Karpas-422 (cell line): ENCODE results near the gene IRX4. TPM values are rescaled to one million over a fixed set of nuclear protein-coding genes. Genes with fewer than 3 reads are reported as not detected.

ENCODE experiments used
- DNase-seq: peaks from one replicate; pipeline ENCODE4 v3.0.0-alpha.2; 2015
- H2AFZ ChIP-seq: fragments of 200-600 bp; sonication (generic); 2 replicates; pipeline ENCODE4 v1.6.1; 2014; ENCODE audit warnings: antibody characterized with exemption, low read length, mixed read lengths
- H3K27ac ChIP-seq: fragments of 200-600 bp; sonication (generic); 2 replicates; pipeline ENCODE4 v1.5.1; 2014; ENCODE audit warnings: mild to moderate bottlenecking, low read length, moderate library complexity
- H3K27me3 ChIP-seq: fragments of 200-600 bp; sonication (generic); 2 replicates; pipeline ENCODE4 v1.6.1; 2014; ENCODE audit warnings: low read length, mixed read lengths
- H3K36me3 ChIP-seq: fragments of 200-600 bp; sonication (generic); 2 replicates; pipeline ENCODE4 v1.6.1; 2014; ENCODE audit warnings: low read length, mixed read lengths; ENCODE audit not compliant: insufficient read depth
- H3K4me1 ChIP-seq: fragments of 200-600 bp; sonication (generic); 2 replicates; pipeline ENCODE4 v1.6.1; 2014; ENCODE audit warnings: mild to moderate bottlenecking, low read length, mixed read lengths
- H3K4me2 ChIP-seq: fragments of 200-600 bp; sonication (generic); 2 replicates; pipeline ENCODE4 v1.6.1; 2014; ENCODE audit warnings: low read length, low read depth, mild to moderate bottlenecking; ENCODE audit not compliant: poor library complexity, severe bottlenecking
- H3K4me3 ChIP-seq: fragments of 200-600 bp; sonication (generic); 2 replicates; pipeline ENCODE4 v1.5.1; 2014; ENCODE audit warnings: mild to moderate bottlenecking, antibody characterized with exemption, low read length, mixed read lengths
- H3K79me2 ChIP-seq: fragments of 200-600 bp; sonication (generic); 2 replicates; pipeline ENCODE4 v1.6.1; 2014; ENCODE audit warnings: mild to moderate bottlenecking, low read length, mixed read lengths
- H3K9ac ChIP-seq: fragments of 200-600 bp; sonication (generic); 2 replicates; pipeline ENCODE4 v1.6.0; 2014; ENCODE audit warnings: low read length
- H3K9me2 ChIP-seq: fragments of 200-600 bp; sonication (generic), shearing (Covaris generic); replicated peaks from 2 replicates; pipeline ENCODE4 v1.6.0; 2014; ENCODE audit warnings: mild to moderate bottlenecking, low read length, moderate library complexity; ENCODE audit not compliant: insufficient read depth
- H3K9me3 ChIP-seq: fragments of 300-700, 200-600 bp; sonication (generic); 2 replicates; pipeline ENCODE4 v1.6.1; 2014; ENCODE audit warnings: low read length, mixed read lengths
- H4K20me1 ChIP-seq: fragments of 200-600 bp; sonication (generic); 2 replicates; pipeline ENCODE4 v1.6.1; 2014; ENCODE audit warnings: mild to moderate bottlenecking, antibody characterized with exemption, low read length, low read depth; ENCODE audit not compliant: insufficient read depth
- total RNA-seq: library from RNA; depleted of rRNA; stranded (reverse); fragments of >200 nt; shearing (Covaris generic); gene quantifications from 2 replicates; pipeline ENCODE4 v1.2.3, GENCODE V29; 2014; ENCODE audit warnings: low replicate concordance

Gene IRX4
- total RNA-seq, 1 experiment from 2014 or later, result not detected

DNA sequence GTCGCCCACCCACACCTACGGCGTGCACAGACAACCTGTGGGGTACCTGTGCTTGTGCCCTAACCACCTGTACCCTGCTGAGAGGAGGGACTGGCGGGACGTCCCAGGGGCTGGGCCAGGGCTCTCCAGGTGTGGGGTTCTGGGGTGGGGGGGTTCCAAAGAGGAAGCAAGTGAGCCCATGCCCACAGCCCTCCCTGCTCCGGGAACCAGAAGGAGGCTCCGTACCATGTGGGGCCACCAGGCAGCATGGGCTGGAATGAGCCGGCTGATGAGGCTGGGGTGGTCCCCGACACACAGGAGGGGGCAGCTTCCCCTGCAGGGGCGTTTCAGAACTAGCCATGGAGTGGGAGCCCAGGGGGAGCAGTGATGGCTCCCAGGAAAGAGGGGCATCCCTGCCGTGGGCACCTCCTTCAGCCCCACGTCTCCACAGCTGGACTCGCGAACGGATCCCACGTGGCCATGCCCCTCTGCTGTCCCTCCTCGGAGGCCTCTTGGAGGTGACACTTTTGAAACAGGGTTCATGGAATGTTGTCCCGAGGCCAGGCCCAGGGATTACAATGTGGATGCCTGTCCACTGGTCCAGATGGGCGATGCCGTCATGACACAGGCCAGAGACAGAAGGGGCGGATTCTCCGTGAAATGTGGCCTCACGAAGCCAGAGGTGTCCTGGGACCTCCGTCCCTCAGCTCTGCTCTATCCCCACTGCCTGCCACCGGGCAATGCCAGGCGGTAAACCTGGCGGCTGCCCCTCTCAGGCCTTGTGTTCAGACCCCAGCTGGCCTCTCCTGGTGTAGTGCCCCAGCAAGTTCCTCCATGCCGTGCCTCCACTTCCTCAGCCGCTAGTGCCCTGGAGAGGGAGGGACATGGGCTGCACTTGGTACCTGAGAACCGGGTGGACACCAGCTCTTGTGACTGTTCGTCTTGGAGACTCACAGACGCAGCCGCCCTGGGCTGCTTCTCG lies 33.6 kb upstream of the IRX4 start:
- no peaks in the 10 kb centered on the region for H4K20me1 ChIP-seq
- no peak for DNase-seq
- no peak overlapping the region for H3K27ac ChIP-seq
- H3K79me2 ChIP-seq, result no peaks in the 10 kb centered on the region
- H3K27me3 ChIP-seq, result no peaks in the 10 kb centered on the region
- no peaks in the 10 kb centered on the region for H3K9me3 ChIP-seq
- no peak overlapping the region for H3K4me3 ChIP-seq
- no peaks in the 10 kb centered on the region for H3K9me2 ChIP-seq
- no peak overlapping the region for H3K9ac ChIP-seq
- no peak overlapping the region for H2AFZ ChIP-seq
- no peaks in the 10 kb centered on the region for H3K4me1 ChIP-seq
- H3K4me2 ChIP-seq, result no peak overlapping the region
- H3K36me3 ChIP-seq, result no peaks in the 10 kb centered on the region

GRCh38 chr5:1915316-1915715 lies 32.6 kb upstream of the IRX4 start:
- H3K9me2 ChIP-seq, result no peaks in the 10 kb centered on the region
- H3K4me1 ChIP-seq, result no peaks in the 10 kb centered on the region
- no peaks in the 10 kb centered on the region for H3K27me3 ChIP-seq
- no peak overlapping the region for H3K4me2 ChIP-seq
- H2AFZ ChIP-seq, result no peak overlapping the region
- no peaks in the 10 kb centered on the region for H4K20me1 ChIP-seq
- no peak for DNase-seq
- H3K27ac ChIP-seq, result no peak overlapping the region
- H3K79me2 ChIP-seq, result no peaks in the 10 kb centered on the region
- no peaks in the 10 kb centered on the region for H3K36me3 ChIP-seq
- H3K9me3 ChIP-seq, result no peaks in the 10 kb centered on the region
- no peak overlapping the region for H3K4me3 ChIP-seq
- no peak overlapping the region for H3K9ac ChIP-seq

- Histone ChIP-seq H2AFZ (no peak overlapping the region), H3K79me2 (no peaks in the 10 kb centered on the region), H3K27ac (no peak overlapping the region), H3K4me3 (no peak overlapping the region), H3K27me3 (no peaks in the 10 kb centered on the region), H3K4me1 (no peaks in the 10 kb centered on the region), H3K9me2 (no peaks in the 10 kb centered on the region), H3K9me3 (no peaks in the 10 kb centered on the region), H4K20me1 (no peaks in the 10 kb centered on the region), H3K4me2 (no peak overlapping the region), H3K9ac (no peak overlapping the region), H3K36me3 (no peaks in the 10 kb centered on the region)
- no peak for DNase-seq
Observed at GRCh38 chr5:1914471-1914870, 31.7 kb upstream of the IRX4 start.

GRCh38 chr5:1913578-1913977 lies 30.9 kb upstream of the IRX4 start:
- H2AFZ ChIP-seq, result no peak overlapping the region
- H3K4me1 ChIP-seq, result no peaks in the 10 kb centered on the region
- no peaks in the 10 kb centered on the region for H3K9me2 ChIP-seq
- H3K4me3 ChIP-seq, result no peak overlapping the region
- no peak overlapping the region for H3K9ac ChIP-seq
- no peaks in the 10 kb centered on the region for H3K36me3 ChIP-seq
- no peak overlapping the region for H3K27ac ChIP-seq
- no peaks in the 10 kb centered on the region for H4K20me1 ChIP-seq
- no peaks in the 10 kb centered on the region for H3K79me2 ChIP-seq
- no peaks in the 10 kb centered on the region for H3K9me3 ChIP-seq
- DNase-seq, result no peak
- no peaks in the 10 kb centered on the region for H3K27me3 ChIP-seq
- no peak overlapping the region for H3K4me2 ChIP-seq

DNA sequence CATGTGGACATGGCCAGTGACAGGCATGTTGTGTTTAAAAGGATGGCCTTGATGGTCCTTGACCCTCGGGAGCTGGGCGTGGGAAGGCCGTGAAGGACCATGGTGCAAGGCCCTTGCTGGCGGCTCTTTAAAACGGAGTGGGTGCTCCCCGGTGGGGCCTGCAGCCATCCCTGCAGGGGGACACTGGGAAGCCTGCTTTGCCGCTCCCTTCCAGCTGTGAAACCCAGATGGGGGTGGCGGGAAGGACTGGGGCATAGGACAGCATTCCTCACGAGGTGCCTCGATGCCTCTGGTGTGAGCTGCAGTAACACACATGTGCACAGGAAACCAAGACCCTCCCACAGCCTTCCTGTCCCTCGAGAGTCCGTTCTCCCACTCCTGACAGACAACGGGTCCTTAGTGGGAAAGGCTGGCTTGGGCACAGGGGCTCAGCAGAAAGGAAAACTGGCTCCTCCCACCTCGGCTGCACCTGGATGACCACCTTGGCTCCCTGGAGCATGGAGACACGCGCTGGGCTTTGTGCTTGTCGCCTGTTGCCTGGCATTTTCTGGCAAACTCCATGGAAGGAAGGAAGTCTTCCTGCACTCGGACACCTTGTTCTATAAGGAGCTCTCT lies 30.3 kb upstream of the IRX4 start:
- no peak for DNase-seq
- no peaks in the 10 kb centered on the region for H4K20me1 ChIP-seq
- H3K9ac ChIP-seq, result no peak overlapping the region
- no peaks in the 10 kb centered on the region for H3K9me3 ChIP-seq
- H3K4me2 ChIP-seq, result no peak overlapping the region
- H3K9me2 ChIP-seq, result no peaks in the 10 kb centered on the region
- no peak overlapping the region for H2AFZ ChIP-seq
- H3K36me3 ChIP-seq, result no peaks in the 10 kb centered on the region
- no peak overlapping the region for H3K4me3 ChIP-seq
- H3K4me1 ChIP-seq, result no peaks in the 10 kb centered on the region
- H3K27ac ChIP-seq, result no peak overlapping the region
- H3K27me3 ChIP-seq, result no peaks in the 10 kb centered on the region
- no peaks in the 10 kb centered on the region for H3K79me2 ChIP-seq

DNA sequence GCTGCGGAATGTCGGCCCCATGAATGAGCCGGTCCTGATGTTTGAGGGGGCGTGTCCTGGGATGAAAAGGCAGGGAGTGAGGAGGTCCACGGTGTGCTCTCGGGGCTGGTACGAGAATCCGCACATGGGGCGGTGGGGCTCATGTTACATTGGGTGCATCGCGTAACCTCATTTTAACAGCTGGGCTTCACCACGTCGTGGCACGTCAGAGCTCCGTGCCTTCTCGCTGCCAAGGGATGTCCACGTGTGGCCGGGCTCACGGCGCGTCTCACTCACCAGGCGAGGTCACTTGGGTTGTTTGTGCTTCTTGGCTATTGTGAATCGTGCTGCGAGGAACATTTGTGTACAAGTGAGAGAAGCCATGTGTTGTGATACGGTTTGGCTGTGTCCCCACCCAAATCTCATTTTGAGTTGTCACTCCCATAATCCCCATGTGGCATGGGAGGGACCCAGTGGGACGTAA lies 29.1 kb upstream of the IRX4 start:
- no peaks in the 10 kb centered on the region for H4K20me1 ChIP-seq
- H3K27me3 ChIP-seq, result no peaks in the 10 kb centered on the region
- no peaks in the 10 kb centered on the region for H3K4me1 ChIP-seq
- H3K4me2 ChIP-seq, result no peak overlapping the region
- DNase-seq, result no peak
- no peak overlapping the region for H3K27ac ChIP-seq
- H3K9me2 ChIP-seq, result no peaks in the 10 kb centered on the region
- no peaks in the 10 kb centered on the region for H3K9me3 ChIP-seq
- no peak overlapping the region for H3K9ac ChIP-seq
- no peaks in the 10 kb centered on the region for H3K79me2 ChIP-seq
- no peaks in the 10 kb centered on the region for H3K36me3 ChIP-seq
- no peak overlapping the region for H2AFZ ChIP-seq
- no peak overlapping the region for H3K4me3 ChIP-seq

DNA sequence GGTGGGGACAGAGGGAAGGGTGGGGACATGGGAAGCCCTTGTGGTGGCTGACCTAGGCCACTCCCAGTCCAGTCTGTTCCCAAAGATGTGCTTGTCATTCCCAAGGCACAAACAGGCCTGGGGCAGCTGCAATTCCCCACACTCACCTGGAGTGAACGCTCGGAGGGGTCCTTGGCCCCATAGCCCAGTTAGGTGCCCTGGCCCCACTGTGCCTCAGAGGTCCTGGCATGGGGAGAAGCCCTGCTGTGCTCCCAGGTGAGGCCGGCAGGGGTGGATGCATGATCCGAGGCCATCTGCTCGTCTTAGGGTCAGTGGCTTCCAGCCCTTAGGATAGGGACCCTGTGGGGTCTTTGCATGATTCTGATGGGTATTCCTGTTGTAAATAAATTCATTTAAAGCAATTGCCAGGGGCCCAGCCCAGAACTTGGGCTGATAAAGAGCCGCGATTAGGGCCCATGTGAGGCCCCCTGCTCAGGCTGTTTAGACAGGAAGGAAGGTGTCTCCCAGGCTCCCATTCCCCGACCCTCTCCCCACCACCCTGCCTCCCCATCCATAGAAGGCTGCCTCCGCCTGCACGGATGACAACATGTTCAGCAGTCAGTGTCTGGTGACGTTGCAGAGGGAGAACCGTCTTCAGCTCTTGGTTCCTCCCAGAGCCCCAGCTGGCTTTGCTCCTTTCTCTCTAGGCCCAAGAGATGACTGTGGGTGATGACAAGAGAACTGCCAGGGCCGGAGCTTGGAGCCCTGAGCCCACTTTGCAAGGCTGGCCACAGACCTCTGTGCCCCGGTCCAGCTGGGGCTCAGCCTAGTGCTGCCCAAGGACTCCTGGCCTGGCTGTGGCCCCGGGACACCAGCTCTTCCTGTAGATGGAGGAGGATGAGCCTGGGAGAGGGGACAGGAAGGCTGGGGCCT lies 28.4 kb upstream of the IRX4 start:
- Histone ChIP-seq H3K4me2 (no peak overlapping the region), H3K27me3 (no peaks in the 10 kb centered on the region), H3K9me2 (no peaks in the 10 kb centered on the region), H3K9ac (no peak overlapping the region), H2AFZ (no peak overlapping the region), H3K4me1 (no peaks in the 10 kb centered on the region), H3K9me3 (no peaks in the 10 kb centered on the region), H3K27ac (no peak overlapping the region), H4K20me1 (no peaks in the 10 kb centered on the region), H3K36me3 (no peaks in the 10 kb centered on the region), H3K79me2 (no peaks in the 10 kb centered on the region), H3K4me3 (no peak overlapping the region)
- DNase-seq, result no peak
